A673 (cell line): ENCODE measurements around the gene GULP1. TPM values are rescaled to one million over a fixed set of nuclear protein-coding genes. Genes with fewer than 3 reads are reported as not detected.
A peak's percentile ranks its signal among the peaks of the same experiment; 100 is the strongest.

ENCODE experiments used
- BruUV-seq: library from RNA; stranded (reverse); fragments of 400-500 nt; replicated peaks from 2 replicates; lab custom pipeline; 2021; lab: Mats Ljungman, UMichigan
- CTCF ChIA-PET: fragments of 300-600 bp; sonication (Branson Sonifier 250); formaldehyde crosslinking; loops from one replicate; lab custom pipeline; 2022; ENCODE audit warnings: antibody characterized with exemption; lab: Charles Lee
- POLR2A ChIA-PET: fragments of 300-600 bp; sonication (Branson Sonifier 250); formaldehyde crosslinking; loops from one replicate; lab custom pipeline; 2022; ENCODE audit warnings: antibody characterized with exemption; ENCODE audit not compliant: low non-redundant PET; lab: Charles Lee
- DNase-seq: peaks from one replicate; pipeline ENCODE4 v3.0.0-alpha.2; 2015; ENCODE audit warnings: low spot score
- H3K27ac ChIP-seq: fragments of 200-600 bp; sonication (generic); 2 replicates; pipeline ENCODE4 v1.5.1; 2016; ENCODE audit warnings: mixed run types, low read depth, mild to moderate bottlenecking, mixed read lengths, antibody characterized with exemption, low read length; ENCODE audit not compliant: poor library complexity, severe bottlenecking
- H3K27me3 ChIP-seq: fragments of 200-600 bp; sonication (generic); replicated peaks from 2 replicates; pipeline ENCODE4 v1.6.1; 2017; ENCODE audit warnings: mixed run types, low read depth, mild to moderate bottlenecking, mixed read lengths, antibody characterized with exemption, low read length; ENCODE audit not compliant: insufficient read depth, poor library complexity
- H3K36me3 ChIP-seq: fragments of 200-600 bp; sonication (generic); 2 replicates; pipeline ENCODE4 v1.6.1; 2016; ENCODE audit warnings: mixed run types, mild to moderate bottlenecking, mixed read lengths, antibody characterized with exemption, low read length; ENCODE audit not compliant: insufficient read depth, poor library complexity, severe bottlenecking
- H3K4me1 ChIP-seq: fragments of 200-600 bp; sonication (generic); 2 replicates; pipeline ENCODE4 v1.6.1; 2017; ENCODE audit warnings: mixed run types, mild to moderate bottlenecking, mixed read lengths, antibody characterized with exemption, low read length; ENCODE audit not compliant: insufficient read depth, poor library complexity, severe bottlenecking
- H3K4me3 ChIP-seq: fragments of 200-600 bp; sonication (generic); 2 replicates; pipeline ENCODE4 v1.5.1; 2016; ENCODE audit warnings: low read depth, mixed run types, mild to moderate bottlenecking, mixed read lengths, low read length; ENCODE audit not compliant: poor library complexity, severe bottlenecking
- H3K9me3 ChIP-seq: fragments of 200-600 bp; sonication (generic); 2 replicates; pipeline ENCODE4 v1.6.1; 2016; ENCODE audit warnings: mixed run types, low read depth, mild to moderate bottlenecking, mixed read lengths, antibody characterized with exemption, low read length; ENCODE audit not compliant: poor library complexity, severe bottlenecking
- EZH2 ChIP-seq: fragments of 200-600 bp; sonication (generic); IDR thresholded peaks from 2 replicates; pipeline ENCODE4 v1.6.1; 2017; ENCODE audit warnings: borderline replicate concordance, low read depth, mild to moderate bottlenecking, mixed read lengths, antibody characterized with exemption, low read length; ENCODE audit not compliant: poor library complexity, severe bottlenecking
- intact Hi-C: fragments of 100-400 bp; cut with micrococcal nuclease; formaldehyde crosslinking; loops from one replicate; pipeline ENCODE4 v1.10.0; 2022; ENCODE audit not compliant: unreplicated experiment
- total RNA-seq: library from RNA; stranded (reverse); gene quantifications from 2 replicates; pipeline ENCODE4 v1.2.3, GENCODE V29; 2021
- TF ChIP-seq, protein P1 (sequence below): fragments of 300-800, 200-600 bp; sonication (generic); conservative IDR thresholded peaks from 2 replicates; pipeline ENCODE4 v1.5.1; 2017; ENCODE audit warnings: low read depth, mild to moderate bottlenecking, antibody characterized with exemption, low read length, moderate library complexity, mixed read lengths

Gene GULP1
- total RNA-seq, 1 experiment from 2014 or later: 7.2 TPM

DNA sequence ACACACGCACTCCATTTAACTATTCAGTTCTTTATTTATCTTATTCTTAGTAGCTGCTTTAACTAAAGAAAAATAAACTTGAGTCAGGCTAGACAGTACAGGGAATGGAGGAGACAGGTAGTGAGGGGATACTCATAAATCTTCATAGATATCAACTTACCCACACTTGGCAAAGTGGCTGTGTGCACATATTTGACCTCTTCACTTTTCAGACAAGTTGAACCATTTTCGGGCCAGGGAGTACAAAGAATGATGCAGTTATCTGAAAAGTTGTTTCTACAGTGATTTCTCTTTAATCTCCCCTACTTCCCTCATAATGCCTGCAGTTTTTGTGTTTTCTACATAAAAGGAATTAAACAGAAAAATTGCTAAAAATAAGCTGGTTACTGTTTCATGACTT is 307.5 kb downstream of the GULP1 start:
- no peak for DNase-seq
- ChIA-PET CTCF (no interaction called here), POLR2A (no interaction called here)
- Histone ChIP-seq H3K27me3 (no peaks in the 10 kb centered on the region), H3K36me3 (no peaks in the 10 kb centered on the region), H3K4me1 (peaks cover 21% of the 10 kb centered on the region), H3K9me3 (no peaks in the 10 kb centered on the region), H3K4me3 (no peak overlapping the region), H3K27ac (no peak overlapping the region)
- BruUV-seq: no TSS peak
- TF ChIP-seq, protein P1, sequence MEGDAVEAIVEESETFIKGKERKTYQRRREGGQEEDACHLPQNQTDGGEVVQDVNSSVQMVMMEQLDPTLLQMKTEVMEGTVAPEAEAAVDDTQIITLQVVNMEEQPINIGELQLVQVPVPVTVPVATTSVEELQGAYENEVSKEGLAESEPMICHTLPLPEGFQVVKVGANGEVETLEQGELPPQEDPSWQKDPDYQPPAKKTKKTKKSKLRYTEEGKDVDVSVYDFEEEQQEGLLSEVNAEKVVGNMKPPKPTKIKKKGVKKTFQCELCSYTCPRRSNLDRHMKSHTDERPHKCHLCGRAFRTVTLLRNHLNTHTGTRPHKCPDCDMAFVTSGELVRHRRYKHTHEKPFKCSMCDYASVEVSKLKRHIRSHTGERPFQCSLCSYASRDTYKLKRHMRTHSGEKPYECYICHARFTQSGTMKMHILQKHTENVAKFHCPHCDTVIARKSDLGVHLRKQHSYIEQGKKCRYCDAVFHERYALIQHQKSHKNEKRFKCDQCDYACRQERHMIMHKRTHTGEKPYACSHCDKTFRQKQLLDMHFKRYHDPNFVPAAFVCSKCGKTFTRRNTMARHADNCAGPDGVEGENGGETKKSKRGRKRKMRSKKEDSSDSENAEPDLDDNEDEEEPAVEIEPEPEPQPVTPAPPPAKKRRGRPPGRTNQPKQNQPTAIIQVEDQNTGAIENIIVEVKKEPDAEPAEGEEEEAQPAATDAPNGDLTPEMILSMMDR: no peak
- TF ChIP-seq EZH2: no peak
- intact Hi-C loops: no loop called here

DNA sequence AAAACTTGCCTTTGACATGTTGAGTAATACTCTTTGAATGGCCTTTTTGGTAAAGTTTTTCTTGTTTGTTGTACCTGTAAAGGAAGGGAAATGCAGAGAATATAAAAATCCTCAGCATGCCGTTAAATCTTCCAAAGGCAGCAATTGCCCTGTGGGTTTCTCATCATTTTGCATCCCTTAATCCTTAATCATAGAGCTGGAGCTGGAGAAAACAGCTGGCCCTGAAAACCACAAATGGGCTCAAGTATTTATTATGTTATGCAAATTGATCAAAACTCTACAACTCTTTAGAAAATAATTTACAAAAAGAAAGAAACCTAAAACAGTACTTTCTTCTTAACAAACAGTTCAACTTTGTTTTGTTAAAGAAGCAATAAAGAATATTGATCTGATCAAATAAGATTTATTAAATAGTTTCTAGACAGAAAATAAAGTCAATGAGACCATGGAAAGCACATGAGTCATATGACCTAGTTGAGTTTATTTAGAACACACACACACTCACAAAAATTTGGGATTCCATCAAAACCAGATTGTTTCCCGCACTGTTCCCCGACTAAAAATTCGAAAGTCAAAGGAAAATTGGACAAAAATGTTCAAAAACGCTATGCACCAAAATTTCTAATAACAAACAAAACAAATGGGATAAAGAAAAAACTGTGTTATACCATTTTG is 309.0 kb downstream of the GULP1 start:
- POLR2A ChIA-PET: interaction anchor here (0.6 kb wide), 1 partner anchor 342 kb away, joined by 3 read pairs; no protein-coding TSS in a partner anchor
- TF ChIP-seq EZH2: no peak
- TF ChIP-seq, protein P1: no peak
- no TSS peak for BruUV-seq
- Histone ChIP-seq H3K27me3 (no peaks in the 10 kb centered on the region), H3K27ac (no peak overlapping the region), H3K4me1 (peaks cover 21% of the 10 kb centered on the region), H3K9me3 (no peaks in the 10 kb centered on the region), H3K4me3 (peak overlapping the region; percentile 4), H3K36me3 (no peaks in the 10 kb centered on the region)
- CTCF ChIA-PET: no interaction called here
- intact Hi-C loops: no loop called here
- peak; percentile 47 for DNase-seq

DNA sequence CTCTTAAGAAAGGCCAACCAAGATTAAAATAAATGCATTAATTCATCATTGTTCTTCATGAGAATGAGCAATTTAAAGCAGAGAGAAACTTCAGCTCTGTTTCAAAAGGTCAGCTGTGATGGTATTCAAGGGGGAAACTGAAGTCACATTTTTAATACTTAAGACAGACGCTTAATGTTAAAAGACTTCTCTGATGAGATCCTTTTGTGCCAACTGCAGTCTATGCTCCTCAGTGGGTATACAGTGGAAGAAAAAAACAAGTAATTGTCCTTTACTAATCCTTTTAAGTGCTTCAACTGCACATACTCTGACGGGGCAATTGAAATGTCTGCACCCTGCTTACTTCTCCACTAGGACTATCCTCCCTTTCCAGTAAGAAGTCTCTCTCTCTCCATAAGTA is 309.7 kb downstream of the GULP1 start:
- H3K27ac ChIP-seq: no peak overlapping the region
- ChIA-PET CTCF (no interaction called here), POLR2A (no interaction called here)
- H3K4me3 ChIP-seq: peak overlapping the region; percentile 4
- H3K36me3 ChIP-seq: no peaks in the 10 kb centered on the region
- H3K27me3 ChIP-seq: no peaks in the 10 kb centered on the region
- intact Hi-C loops: no loop called here
- H3K4me1 ChIP-seq: peaks cover 21% of the 10 kb centered on the region
- TF ChIP-seq EZH2: no peak
- TF ChIP-seq, protein P1: 0 out of 2 replicates have a peak, but pooled peaks have one; percentile 15
- BruUV-seq: no TSS peak
- H3K9me3 ChIP-seq: no peaks in the 10 kb centered on the region
- DNase-seq: peak; percentile 84
